SJSA1 (cell line): ENCODE data around the gene SLC9A9. TPM values are rescaled to one million over a fixed set of nuclear protein-coding genes. Genes with fewer than 3 reads are reported as not detected.
"Not testable (repeated sequence)": the region's sequence is repeated elsewhere in the genome, so short reads cannot be mapped to it uniquely, and the experiment has no call there.

Source experiments
- DNase-seq, 2 experiments: peaks; one replicate each; pipeline ENCODE4 v3.0.0-alpha.2; 2015 to 2020; ENCODE audit warnings: low spot score in 2 of 2, low read depth in 1 of 2
- H3K27ac ChIP-seq: fragments of 250-450 bp; sonication (Bioruptor Pico); 2 replicates; pipeline ENCODE4 v1.5.1; 2020; ENCODE audit warnings: mild to moderate bottlenecking, moderate library complexity
- H3K27me3 ChIP-seq: fragments of 250-450 bp; sonication (Bioruptor Pico); replicated peaks from 2 replicates; pipeline ENCODE4 v1.5.1; 2020; ENCODE audit warnings: mild to moderate bottlenecking, moderate library complexity
- H3K36me3 ChIP-seq: fragments of 250-450 bp; sonication (Bioruptor Pico); 2 replicates; pipeline ENCODE4 v1.5.1; 2020; ENCODE audit warnings: mild to moderate bottlenecking
- H3K4me1 ChIP-seq: fragments of 250-450 bp; sonication (Bioruptor Pico); replicated peaks from 2 replicates; pipeline ENCODE4 v1.6.1; 2021; ENCODE audit warnings: mild to moderate bottlenecking
- H3K4me3 ChIP-seq: fragments of 250-450 bp; sonication (Bioruptor Pico); 2 replicates; pipeline ENCODE4 v1.5.1; 2020; ENCODE audit warnings: mild to moderate bottlenecking
- H3K9me3 ChIP-seq: fragments of 250-450 bp; sonication (Bioruptor Pico); replicated peaks from 2 replicates; pipeline ENCODE4 v1.5.1; 2020; ENCODE audit warnings: mild to moderate bottlenecking
- total RNA-seq: library from RNA; depleted of rRNA; stranded (reverse); fragments of >200 nt; shearing (Covaris generic); gene quantifications from 2 replicates; pipeline ENCODE4 v1.2.3, GENCODE V29; 2014

The SLC9A9 gene
- total RNA-seq, 1 experiment from 2014 or later: 0.05 TPM

DNA sequence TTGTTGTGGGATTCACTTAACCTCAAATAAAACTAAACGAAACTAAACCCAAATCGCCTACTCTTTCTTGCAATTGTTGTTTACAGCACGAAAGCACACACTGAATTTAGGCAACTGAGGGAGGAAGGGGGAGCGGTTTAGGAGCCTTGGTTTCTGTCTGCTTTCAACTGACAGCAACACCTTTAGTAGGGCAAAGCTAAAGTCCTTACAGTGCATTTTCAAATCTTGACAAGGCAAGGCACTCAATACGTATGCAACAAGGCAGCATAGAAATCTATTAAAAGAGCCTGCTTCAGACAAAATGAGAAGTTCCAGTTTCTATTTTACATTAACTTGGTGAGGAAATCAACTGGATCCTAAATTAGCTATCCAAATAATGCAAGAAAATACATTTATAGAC, 554.1 kb downstream of the SLC9A9 start:
- Histone ChIP-seq H3K4me1 (no peaks in the 10 kb centered on the region), H3K27ac (no peak overlapping the region), H3K27me3 (no peaks in the 10 kb centered on the region), H3K4me3 (no peak overlapping the region), H3K36me3 (no peaks in the 10 kb centered on the region), H3K9me3 (no peaks in the 10 kb centered on the region)
- DNase-seq: no peak

GRCh38 chr3:143291836-143292447, 556.3 kb downstream of the SLC9A9 start:
- DNase-seq: no peak
- no peak overlapping the region for H3K27ac ChIP-seq
- peaks cover 4% of the 10 kb centered on the region; the same call in 1 of the 2 replicates for H3K27me3 ChIP-seq
- no peak overlapping the region for H3K4me3 ChIP-seq
- no peaks in the 10 kb centered on the region for H3K9me3 ChIP-seq
- no peaks in the 10 kb centered on the region for H3K36me3 ChIP-seq
- H3K4me1 ChIP-seq: no peaks in the 10 kb centered on the region

GRCh38 chr3:143288944-143289343, 559.3 kb downstream of the SLC9A9 start:
- H3K4me3 ChIP-seq: no peak overlapping the region
- H3K27ac ChIP-seq: no peak overlapping the region
- H3K9me3 ChIP-seq: no peaks in the 10 kb centered on the region
- H3K4me1 ChIP-seq: no peaks in the 10 kb centered on the region
- no peaks in the 10 kb centered on the region for H3K36me3 ChIP-seq
- H3K27me3 ChIP-seq: peaks cover 4% of the 10 kb centered on the region; the same call in 1 of the 2 replicates
- DNase-seq: no peak

DNA sequence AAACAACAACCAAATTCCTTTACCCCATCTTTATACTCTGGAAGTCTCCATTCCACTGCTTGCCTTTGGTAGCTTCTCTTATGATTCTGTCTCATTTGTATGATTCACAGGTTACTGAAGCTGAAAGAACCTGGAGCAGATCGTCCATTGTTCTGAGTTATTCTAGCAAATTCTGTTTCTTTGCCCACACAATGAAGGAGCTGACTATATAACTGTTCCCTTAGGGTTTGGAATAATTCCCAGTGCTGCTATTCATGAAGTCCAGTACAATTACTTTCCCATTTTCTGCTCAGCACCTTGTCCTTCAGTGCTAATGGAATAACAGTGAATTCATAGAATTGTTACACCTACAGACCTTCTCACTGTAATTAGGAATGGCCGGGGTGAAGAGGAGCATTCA, 560.9 kb downstream of the SLC9A9 start:
- H3K27ac ChIP-seq: no peak overlapping the region
- DNase-seq: no peak
- H3K4me3 ChIP-seq: no peak overlapping the region
- H3K36me3 ChIP-seq: no peaks in the 10 kb centered on the region
- peaks cover 4% of the 10 kb centered on the region; the same call in 1 of the 2 replicates for H3K27me3 ChIP-seq
- no peaks in the 10 kb centered on the region for H3K4me1 ChIP-seq
- no peaks in the 10 kb centered on the region for H3K9me3 ChIP-seq

- Histone ChIP-seq H3K9me3 (no peaks in the 10 kb centered on the region), H3K27me3 (peaks cover 4% of the 10 kb centered on the region; the same call in 1 of the 2 replicates), H3K4me3 (no peak overlapping the region), H3K27ac (no peak overlapping the region), H3K4me1 (no peaks in the 10 kb centered on the region), H3K36me3 (no peaks in the 10 kb centered on the region)
- DNase-seq: no peak
Measured at GRCh38 chr3:143286392-143287010, 561.8 kb downstream of the SLC9A9 start.

GRCh38 chr3:143283432-143284128, 564.7 kb downstream of the SLC9A9 start:
- no peaks in the 10 kb centered on the region for H3K4me1 ChIP-seq
- no peak overlapping the region for H3K4me3 ChIP-seq
- peaks cover 4% of the 10 kb centered on the region; the same call in 1 of the 2 replicates for H3K27me3 ChIP-seq
- no peaks in the 10 kb centered on the region for H3K9me3 ChIP-seq
- no peak overlapping the region for H3K27ac ChIP-seq
- DNase-seq: peak in 1 of 2 experiments; percentile 15
- H3K36me3 ChIP-seq: no peaks in the 10 kb centered on the region

- H3K9me3 ChIP-seq: no peaks in the 10 kb centered on the region
- DNase-seq: no peak
Measured at GRCh38 chr3:143280984-143281383, 567.3 kb downstream of the SLC9A9 start.

DNA sequence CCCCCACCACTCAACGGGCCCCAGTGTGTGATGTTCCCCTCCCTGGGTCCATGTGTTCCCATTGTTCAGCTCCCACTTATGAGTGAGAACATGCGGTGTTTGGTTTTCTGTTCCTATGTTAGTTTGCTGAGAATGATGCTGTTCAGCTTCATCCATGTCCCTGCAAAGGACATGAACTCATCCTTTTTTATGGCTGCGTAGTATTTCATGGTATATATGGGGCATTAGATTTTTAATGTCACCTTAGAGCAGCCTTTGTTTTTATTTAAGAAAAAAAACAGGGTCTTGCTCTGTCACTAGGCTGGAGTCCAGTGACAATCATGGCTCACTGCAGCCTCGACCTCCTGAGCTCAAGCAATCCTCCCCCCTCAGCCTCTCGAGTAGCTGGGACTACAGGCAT, 568.7 kb downstream of the SLC9A9 start:
- H3K9me3 ChIP-seq, DNase-seq, H3K4me3 ChIP-seq, H3K27me3 ChIP-seq, H3K36me3 ChIP-seq, H3K27ac ChIP-seq, H3K4me1 ChIP-seq: not testable (repeated sequence)

More at GRCh38 chr3:143280984-143281383, 567.3 kb downstream of the SLC9A9 start:
- Histone ChIP-seq H3K27me3 (no peaks in the 10 kb centered on the region), H3K4me1 (no peaks in the 10 kb centered on the region), H3K27ac (no peak overlapping the region), H3K4me3 (no peak overlapping the region), H3K36me3 (no peaks in the 10 kb centered on the region)

- no peak for DNase-seq
- H3K27me3 ChIP-seq: no peaks in the 10 kb centered on the region
- H3K36me3 ChIP-seq: no peaks in the 10 kb centered on the region
- no peak overlapping the region for H3K4me3 ChIP-seq
- no peaks in the 10 kb centered on the region for H3K4me1 ChIP-seq
- H3K27ac ChIP-seq: no peak overlapping the region
- H3K9me3 ChIP-seq: no peaks in the 10 kb centered on the region
Measured at GRCh38 chr3:143278721-143279120, 569.5 kb downstream of the SLC9A9 start.

GRCh38 chr3:143277531-143277930, 570.7 kb downstream of the SLC9A9 start:
- no peak for DNase-seq
- Histone ChIP-seq H3K27me3 (no peaks in the 10 kb centered on the region), H3K36me3 (no peaks in the 10 kb centered on the region), H3K9me3 (no peaks in the 10 kb centered on the region), H3K4me3 (no peak overlapping the region), H3K4me1 (no peaks in the 10 kb centered on the region), H3K27ac (no peak overlapping the region)

- H3K4me3 ChIP-seq: no peak overlapping the region
- H3K4me1 ChIP-seq: no peaks in the 10 kb centered on the region
- no peaks in the 10 kb centered on the region for H3K9me3 ChIP-seq
- H3K27ac ChIP-seq: no peak overlapping the region
- H3K27me3 ChIP-seq: no peaks in the 10 kb centered on the region
- no peak for DNase-seq
- H3K36me3 ChIP-seq: no peaks in the 10 kb centered on the region
Measured at GRCh38 chr3:143276592-143276991, 571.7 kb downstream of the SLC9A9 start.

GRCh38 chr3:143273975-143274690, 574.1 kb downstream of the SLC9A9 start:
- Histone ChIP-seq H3K4me1 (no peaks in the 10 kb centered on the region), H3K9me3 (no peaks in the 10 kb centered on the region), H3K4me3 (no peak overlapping the region), H3K27ac (no peak overlapping the region), H3K36me3 (no peaks in the 10 kb centered on the region), H3K27me3 (no peaks in the 10 kb centered on the region)
- DNase-seq: no peak

- no peaks in the 10 kb centered on the region for H3K9me3 ChIP-seq
- no peak overlapping the region for H3K4me3 ChIP-seq
- H3K4me1 ChIP-seq: no peaks in the 10 kb centered on the region
- no peaks in the 10 kb centered on the region for H3K27me3 ChIP-seq
- H3K27ac ChIP-seq: no peak overlapping the region
- no peak for DNase-seq
- no peaks in the 10 kb centered on the region for H3K36me3 ChIP-seq
Measured at GRCh38 chr3:143271136-143271535, 577.1 kb downstream of the SLC9A9 start.

DNA sequence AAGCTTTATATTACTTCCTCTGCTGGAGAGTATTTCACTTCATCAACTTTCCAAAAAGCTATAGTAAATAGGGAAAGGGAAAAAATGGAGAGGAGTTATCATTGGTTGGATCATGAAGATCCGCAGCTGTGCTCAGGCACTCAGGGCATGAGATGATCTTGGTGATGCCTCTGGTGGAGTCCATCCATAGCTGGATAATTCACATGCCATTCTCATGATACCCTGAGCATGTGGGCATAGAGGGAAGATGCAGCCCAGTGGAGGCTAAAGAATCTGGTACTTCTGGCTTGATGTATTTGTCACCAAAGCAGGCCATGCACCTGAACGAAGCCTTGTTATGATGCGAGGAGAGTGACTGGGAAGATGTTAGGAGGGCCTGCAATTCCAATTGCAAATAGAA, 578.5 kb downstream of the SLC9A9 start:
- H3K27ac ChIP-seq: no peak overlapping the region
- no peaks in the 10 kb centered on the region for H3K27me3 ChIP-seq
- H3K4me1 ChIP-seq: no peaks in the 10 kb centered on the region
- H3K4me3 ChIP-seq: no peak overlapping the region
- no peak for DNase-seq
- no peaks in the 10 kb centered on the region for H3K36me3 ChIP-seq
- H3K9me3 ChIP-seq: no peaks in the 10 kb centered on the region
